CD14-positive monocyte (primary cell): ENCODE data around the gene C19orf33. TPM values are rescaled to one million over a fixed set of nuclear protein-coding genes. Genes with fewer than 3 reads are reported as not detected.

ENCODE experiments used
- DNase-seq, 3 donors: peaks; one replicate each; pipeline ENCODE4 v3.0.0-alpha.2; 2011 to 2022
- H2AFZ ChIP-seq: 2 replicates; pipeline ENCODE4 v1.6.0; 2012; ENCODE audit warnings: mild to moderate bottlenecking, low read depth, low read length, inconsistent platforms; ENCODE audit not compliant: insufficient read depth, poor library complexity, severe bottlenecking
- H3K27ac ChIP-seq, 2 donors: 1 replicate in 1 of 2; 2 replicates in 1 of 2; pipeline ENCODE4 v1.5.1; 2012 to 2013; ENCODE audit warnings: low read length in 2 of 2, control low read depth in 1 of 2, inconsistent platforms in 1 of 2, low read depth in 1 of 2, mild to moderate bottlenecking in 1 of 2
- H3K27me3 ChIP-seq, 2 donors: one replicate each; pipeline versions ENCODE4 v1.6.0 to v1.6.1; 2011 to 2013; ENCODE audit warnings: low read length in 2 of 2; ENCODE audit not compliant: control insufficient read depth in 2 of 2, insufficient read depth in 2 of 2
- H3K36me3 ChIP-seq, 2 donors: replicated peaks in 1 of 2; 1 replicate in 1 of 2; 2 replicates in 1 of 2; pipeline versions ENCODE4 v1.5.1 to v1.6.1; 2012 to 2013; ENCODE audit warnings: low read length in 2 of 2, control low read depth in 1 of 2, inconsistent platforms in 1 of 2, mild to moderate bottlenecking in 1 of 2; ENCODE audit not compliant: insufficient read depth in 2 of 2, control insufficient read depth in 1 of 2
- H3K4me1 ChIP-seq, 2 donors: 1 replicate in 1 of 2; 2 replicates in 1 of 2; pipeline versions ENCODE4 v1.5.1 to v1.6.1; 2012 to 2013; ENCODE audit warnings: low read length in 2 of 2, control low read depth in 1 of 2, inconsistent platforms in 1 of 2, mild to moderate bottlenecking in 1 of 2, moderate library complexity in 1 of 2; ENCODE audit not compliant: insufficient read depth in 2 of 2, control insufficient read depth in 1 of 2
- H3K4me2 ChIP-seq: replicated peaks from 2 replicates; pipeline ENCODE3; 2012; ENCODE audit warnings: low read length, moderate library complexity, mild to moderate bottlenecking; ENCODE audit not compliant: poor library complexity, severe bottlenecking; ENCODE audit errors: extremely low read depth
- H3K4me3 ChIP-seq, 3 experiments: fragments of 200-600 bp in 1 of 3; sonication (generic) in 1 of 3; replicated peaks in 1 of 3; 1 replicate in 2 of 3; 2 replicates in 1 of 3; pipeline ENCODE4 v1.5.1; 2011 to 2013; ENCODE audit warnings: low read length in 3 of 3, mild to moderate bottlenecking in 3 of 3, control low read depth in 2 of 3, low read depth in 2 of 3, inconsistent platforms in 1 of 3, moderate library complexity in 1 of 3
- H3K79me2 ChIP-seq: 2 replicates; pipeline ENCODE4 v1.6.0; 2012; ENCODE audit warnings: mild to moderate bottlenecking, control low read depth, inconsistent platforms, low read length, moderate library complexity; ENCODE audit not compliant: insufficient read depth
- H3K9ac ChIP-seq: 2 replicates; pipeline ENCODE4 v1.6.0; 2017; ENCODE audit warnings: low read length, mild to moderate bottlenecking; ENCODE audit not compliant: insufficient read depth, poor library complexity, severe bottlenecking
- H3K9me3 ChIP-seq, 2 donors: replicated peaks in 1 of 2; 1 replicate in 1 of 2; 2 replicates in 1 of 2; pipeline versions ENCODE4 v1.5.1 to v1.6.1; 2012 to 2013; ENCODE audit warnings: low read length in 2 of 2, control low read depth in 1 of 2; ENCODE audit not compliant: control insufficient read depth in 1 of 2, insufficient read depth in 1 of 2
- H4K20me1 ChIP-seq: 2 replicates; pipeline ENCODE4 v1.6.0; 2012; ENCODE audit warnings: mild to moderate bottlenecking, low read length, control low read depth, moderate library complexity; ENCODE audit not compliant: insufficient read depth
- H3K27ac Mint-ChIP-seq, 7 donors: one replicate each; pipeline ENCODE4 v1.8.0; 2020; ENCODE audit warnings: mild to moderate bottlenecking in 7 of 7, mixed read lengths in 7 of 7, moderate library complexity in 6 of 7, inconsistent platforms in 2 of 7
- H3K27me3 Mint-ChIP-seq, 3 donors: one replicate each; pipeline ENCODE4 v1.8.0; 2021 to 2022; ENCODE audit warnings: low read depth in 3 of 3, mild to moderate bottlenecking in 3 of 3, mixed read lengths in 3 of 3, moderate library complexity in 3 of 3, inconsistent platforms in 1 of 3
- H3K36me3 Mint-ChIP-seq, 2 donors: one replicate each; pipeline ENCODE4 v1.8.0; 2020; ENCODE audit warnings: mixed read lengths in 2 of 2, inconsistent platforms in 1 of 2, mild to moderate bottlenecking in 1 of 2
- H3K4me1 Mint-ChIP-seq: one replicate; pipeline ENCODE4 v1.8.0; 2020; ENCODE audit warnings: mild to moderate bottlenecking, mixed read lengths
- H3K4me3 Mint-ChIP-seq, 2 donors: one replicate each; pipeline ENCODE4 v1.8.0; 2020; ENCODE audit warnings: mild to moderate bottlenecking in 2 of 2, mixed read lengths in 2 of 2, moderate library complexity in 1 of 2
- H3K9me3 Mint-ChIP-seq, 7 donors: one replicate each; pipeline ENCODE4 v1.8.0; 2020 to 2022; ENCODE audit warnings: mixed read lengths in 7 of 7, mild to moderate bottlenecking in 6 of 7, moderate library complexity in 6 of 7, inconsistent platforms in 2 of 7
- WGBS: methylation state at CpG from one replicate; pipeline ENCODE4 v1.1.5; 2013; ENCODE audit warnings: missing lambda C conversion rate; ENCODE audit not compliant: insufficient coverage; 5-methylcytosine and 5-hydroxymethylcytosine counted together
- intact Hi-C, 2 donors: fragments of 100-400 bp; cut with micrococcal nuclease; formaldehyde crosslinking; loops; one replicate each; pipeline versions ENCODE4 v1.15.0 to v1.15.1; 2023
- polyA plus RNA-seq, 3 donors: library from polyadenylated mRNA; depleted of rRNA in 1 of 3; unstranded in 2 of 3; stranded (reverse) in 1 of 3; fragments of 300-500 nt in 2 of 3; fragments of >200 nt in 1 of 3; fragmentation: Illumina TruSeq in 2 of 3; gene quantifications; 1 replicate in 2 of 3; 2 replicates in 1 of 3; pipeline ENCODE4 v1.2.3, GENCODE V29; 2012 to 2021
- small RNA-seq: library from RNA; depleted of rRNA; stranded (forward); fragments of <200 nt; gene quantifications from one replicate; pipeline ENCODE3, GENCODE V24; 2012; ENCODE audit warnings: low read depth; ENCODE audit not compliant: insufficient read length
- TF ChIP-seq, protein P1 (sequence below): fragments of 200-600 bp; IDR thresholded peaks from one replicate; pipeline ENCODE4 v1.8.0; 2022; ENCODE audit warnings: antibody characterized with exemption, mild to moderate bottlenecking

C19orf33 gene
- polyA plus RNA-seq, 3 donors = 0.43 to 0.73 (median 0.69) TPM

DNA sequence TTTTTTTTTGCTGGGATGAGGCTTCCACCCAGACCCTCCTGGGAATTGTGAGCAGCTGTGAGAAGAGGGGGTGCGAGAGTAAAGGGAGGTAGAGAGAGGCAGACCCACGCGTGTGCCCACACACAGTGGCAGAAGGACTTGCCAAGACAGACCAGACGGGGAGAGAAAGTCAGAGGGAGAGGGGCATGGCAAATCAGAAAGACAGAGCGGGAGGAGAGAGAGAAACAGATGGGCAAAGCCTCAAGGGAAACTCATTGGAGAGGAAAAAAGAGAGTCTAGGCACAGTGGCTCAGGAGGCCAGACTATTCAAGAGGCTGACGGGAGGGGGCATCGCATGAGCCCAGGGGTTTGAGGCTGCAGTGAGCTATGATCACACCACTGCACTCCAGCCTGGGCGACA is 48.6 kb downstream of the C19orf33 start:
- no peaks in the 10 kb centered on the region for H3K79me2 ChIP-seq
- TF ChIP-seq, protein P1, sequence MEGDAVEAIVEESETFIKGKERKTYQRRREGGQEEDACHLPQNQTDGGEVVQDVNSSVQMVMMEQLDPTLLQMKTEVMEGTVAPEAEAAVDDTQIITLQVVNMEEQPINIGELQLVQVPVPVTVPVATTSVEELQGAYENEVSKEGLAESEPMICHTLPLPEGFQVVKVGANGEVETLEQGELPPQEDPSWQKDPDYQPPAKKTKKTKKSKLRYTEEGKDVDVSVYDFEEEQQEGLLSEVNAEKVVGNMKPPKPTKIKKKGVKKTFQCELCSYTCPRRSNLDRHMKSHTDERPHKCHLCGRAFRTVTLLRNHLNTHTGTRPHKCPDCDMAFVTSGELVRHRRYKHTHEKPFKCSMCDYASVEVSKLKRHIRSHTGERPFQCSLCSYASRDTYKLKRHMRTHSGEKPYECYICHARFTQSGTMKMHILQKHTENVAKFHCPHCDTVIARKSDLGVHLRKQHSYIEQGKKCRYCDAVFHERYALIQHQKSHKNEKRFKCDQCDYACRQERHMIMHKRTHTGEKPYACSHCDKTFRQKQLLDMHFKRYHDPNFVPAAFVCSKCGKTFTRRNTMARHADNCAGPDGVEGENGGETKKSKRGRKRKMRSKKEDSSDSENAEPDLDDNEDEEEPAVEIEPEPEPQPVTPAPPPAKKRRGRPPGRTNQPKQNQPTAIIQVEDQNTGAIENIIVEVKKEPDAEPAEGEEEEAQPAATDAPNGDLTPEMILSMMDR = no peak
- no peaks in the 10 kb centered on the region for H4K20me1 ChIP-seq
- peaks cover 0 to 9% of the 10 kb centered on the region in 2 donors for H3K27me3 ChIP-seq
- peaks cover 13 to 33% (median 21%) of the 10 kb centered on the region in 3 donors for H3K27me3 Mint-ChIP-seq
- no peaks in the 10 kb centered on the region for H3K4me1 Mint-ChIP-seq
- intact Hi-C loops = no loop called here
- WGBS = 82% methylated on average over 4 of the region's 8 CpGs
- H3K27ac ChIP-seq = no peak overlapping the region
- no peak overlapping the region for H3K4me3 Mint-ChIP-seq
- no peak overlapping the region for H3K4me3 ChIP-seq
- no peaks in the 10 kb centered on the region for H3K36me3 Mint-ChIP-seq
- no peak overlapping the region for H2AFZ ChIP-seq
- DNase-seq = no peak
- H3K9me3 Mint-ChIP-seq = peaks cover 0 to 3% (median 0%) of the 10 kb centered on the region in 7 donors
- H3K4me1 ChIP-seq = no peaks in the 10 kb centered on the region
- no peak overlapping the region for H3K4me2 ChIP-seq
- no peaks in the 10 kb centered on the region for H3K36me3 ChIP-seq
- H3K9ac ChIP-seq = no peak overlapping the region
- no peaks in the 10 kb centered on the region for H3K9me3 ChIP-seq
- no peak overlapping the region for H3K27ac Mint-ChIP-seq

Small RNAs within 50 kb of the gene (small RNA-seq; reads per million reads assigned to genes)
- gene RF00019 = not detected

Other genes starting within 250 kb of the C19orf33 start
- not detected for gene DPF1, start 80.0 kb upstream of the C19orf33 start, polyA plus RNA-seq
- gene PPP1R14A, start 47.9 kb upstream of the C19orf33 start, polyA plus RNA-seq = not detected
- 100 to 1,000 TPM in 2 of 3 donors, 10 to 100 TPM in 1; 42.9 to 139 (median 114) TPM for gene SPINT2, start 39.7 kb upstream of the C19orf33 start, polyA plus RNA-seq
- gene YIF1B, start 11.7 kb downstream of the C19orf33 start, polyA plus RNA-seq = 10 to 100 TPM; 79.4 to 90.5 (median 86.1) TPM
- 10 to 100 TPM in 1 of 3 donors, 1 to 10 TPM in 2; 7.3 to 21.5 (median 8.7) TPM for gene KCNK6, start 15.6 kb downstream of the C19orf33 start, polyA plus RNA-seq
- 1 to 10 TPM; 3.9 to 6.6 (median 4.6) TPM for gene CATSPERG, start 31.6 kb downstream of the C19orf33 start, polyA plus RNA-seq
- 100 to 1,000 TPM; 148 to 207 (median 179) TPM for gene PSMD8, start 70.3 kb downstream of the C19orf33 start, polyA plus RNA-seq
- gene GGN, start 83.8 kb downstream of the C19orf33 start, polyA plus RNA-seq = under 1 TPM in 2 of 3 donors, not detected in 1; 0.12 to 0.56 TPM
- under 1 TPM in 1 of 3 donors, not detected in 2; 0.33 TPM for gene SPRED3, start 84.4 kb downstream of the C19orf33 start, polyA plus RNA-seq
- gene FAM98C, start 98.8 kb downstream of the C19orf33 start, polyA plus RNA-seq = 10 to 100 TPM in 2 of 3 donors, 1 to 10 TPM in 1; 8.5 to 41.0 (median 12.6) TPM
- gene RASGRP4, start 122.0 kb downstream of the C19orf33 start, polyA plus RNA-seq = 100 to 1,000 TPM in 1 of 3 donors, 10 to 100 TPM in 2; 30.2 to 141 (median 50.3) TPM
- 1 to 10 TPM in 2 of 3 donors, under 1 TPM in 1; 0.76 to 2.1 (median 2.1) TPM for gene RYR1, start 129.4 kb downstream of the C19orf33 start, polyA plus RNA-seq